NK-92 treated with Interleukin-12 subunit alpha and Interleukin-12 subunit beta, amount 100 ng/mL, for 24 hours (cell line): ENCODE results near the gene AKAP6.

Experiments
- DNase-seq: peaks from one replicate; lab custom pipeline; 2025; lab: John Stamatoyannopoulos, UW

Gene AKAP6

GRCh38 chr14:32622742-32623141 lies 293.6 kb downstream of the AKAP6 start:
- DNase-seq = no peak

- no peak for DNase-seq
These were observed 294.4 kb downstream of the AKAP6 start for GRCh38 chr14:32623300-32624093.

GRCh38 chr14:32625211-32625610 lies 296.1 kb downstream of the AKAP6 start:
- DNase-seq = no peak

GRCh38 chr14:32627545-32628298 lies 298.6 kb downstream of the AKAP6 start:
- no peak for DNase-seq

- no peak for DNase-seq
These were observed 300.1 kb downstream of the AKAP6 start for GRCh38 chr14:32629236-32629635.

GRCh38 chr14:32630701-32631100 lies 301.6 kb downstream of the AKAP6 start:
- no peak for DNase-seq

GRCh38 chr14:32633224-32633859 lies 304.2 kb downstream of the AKAP6 start:
- no peak for DNase-seq

GRCh38 chr14:32633930-32634329 lies 304.8 kb downstream of the AKAP6 start:
- DNase-seq = no peak

GRCh38 chr14:32635061-32635719 lies 306.1 kb downstream of the AKAP6 start:
- no peak for DNase-seq

- DNase-seq = no peak
These were observed 308.5 kb downstream of the AKAP6 start for GRCh38 chr14:32637582-32637981.

GRCh38 chr14:32639208-32639607 lies 310.1 kb downstream of the AKAP6 start:
- DNase-seq = no peak

GRCh38 chr14:32645551-32645950 lies 316.5 kb downstream of the AKAP6 start:
- no peak for DNase-seq

- DNase-seq = no peak
These were observed 319.3 kb downstream of the AKAP6 start for GRCh38 chr14:32648434-32648833.

- no peak for DNase-seq
These were observed 320.9 kb downstream of the AKAP6 start for GRCh38 chr14:32650030-32650429.

GRCh38 chr14:32650665-32651064 lies 321.6 kb downstream of the AKAP6 start:
- no peak for DNase-seq

- DNase-seq = no peak
These were observed 325.0 kb downstream of the AKAP6 start for GRCh38 chr14:32654106-32654505.

- DNase-seq = no peak
These were observed 327.5 kb downstream of the AKAP6 start for GRCh38 chr14:32656601-32657000.

- no peak for DNase-seq
These were observed 328.0 kb downstream of the AKAP6 start for GRCh38 chr14:32657081-32657480.

GRCh38 chr14:32661216-32661615 lies 332.1 kb downstream of the AKAP6 start:
- no peak for DNase-seq

- DNase-seq = no peak
These were observed 333.1 kb downstream of the AKAP6 start for GRCh38 chr14:32662211-32662610.

GRCh38 chr14:32666308-32666707 lies 337.2 kb downstream of the AKAP6 start:
- DNase-seq = no peak

- DNase-seq = no peak
These were observed 338.2 kb downstream of the AKAP6 start for GRCh38 chr14:32667287-32667686.
